ENCODE measurements around the gene CELSR1.

GRCh38 chr22:46451741-46452140 is 85.7 kb downstream of the CELSR1 start:
- TF ChIP-seq EZH2 (IDR thresholded peaks at IDR 0.05; ENCODE audit: low read depth) (no peak), CTCF (conservative IDR thresholded peaks at IDR 0.05) (no peak)
